HG03066 (cell line): ENCODE data around the gene DNPH1.

ENCODE experiments used
- ATAC-seq: cut with Tn5 transposase; IDR thresholded peaks from one replicate; pipeline ENCODE4 v1.9.1; 2021; ENCODE audit warnings: low read depth; ENCODE audit not compliant: unreplicated experiment

The DNPH1 gene

GRCh38 chr6:43264599-43265145 is 35.4 kb upstream of the DNPH1 start:
- no peak for ATAC-seq

GRCh38 chr6:43263314-43264178 is 34.3 kb upstream of the DNPH1 start:
- ATAC-seq: no peak

GRCh38 chr6:43262780-43263313 is 33.6 kb upstream of the DNPH1 start:
- ATAC-seq: no peak

GRCh38 chr6:43262000-43262779 is 32.9 kb upstream of the DNPH1 start:
- ATAC-seq: no peak

GRCh38 chr6:43261198-43261597 is 31.9 kb upstream of the DNPH1 start:
- no peak for ATAC-seq

- ATAC-seq: no peak
Observed at GRCh38 chr6:43260791-43261190, 31.5 kb upstream of the DNPH1 start.

DNA sequence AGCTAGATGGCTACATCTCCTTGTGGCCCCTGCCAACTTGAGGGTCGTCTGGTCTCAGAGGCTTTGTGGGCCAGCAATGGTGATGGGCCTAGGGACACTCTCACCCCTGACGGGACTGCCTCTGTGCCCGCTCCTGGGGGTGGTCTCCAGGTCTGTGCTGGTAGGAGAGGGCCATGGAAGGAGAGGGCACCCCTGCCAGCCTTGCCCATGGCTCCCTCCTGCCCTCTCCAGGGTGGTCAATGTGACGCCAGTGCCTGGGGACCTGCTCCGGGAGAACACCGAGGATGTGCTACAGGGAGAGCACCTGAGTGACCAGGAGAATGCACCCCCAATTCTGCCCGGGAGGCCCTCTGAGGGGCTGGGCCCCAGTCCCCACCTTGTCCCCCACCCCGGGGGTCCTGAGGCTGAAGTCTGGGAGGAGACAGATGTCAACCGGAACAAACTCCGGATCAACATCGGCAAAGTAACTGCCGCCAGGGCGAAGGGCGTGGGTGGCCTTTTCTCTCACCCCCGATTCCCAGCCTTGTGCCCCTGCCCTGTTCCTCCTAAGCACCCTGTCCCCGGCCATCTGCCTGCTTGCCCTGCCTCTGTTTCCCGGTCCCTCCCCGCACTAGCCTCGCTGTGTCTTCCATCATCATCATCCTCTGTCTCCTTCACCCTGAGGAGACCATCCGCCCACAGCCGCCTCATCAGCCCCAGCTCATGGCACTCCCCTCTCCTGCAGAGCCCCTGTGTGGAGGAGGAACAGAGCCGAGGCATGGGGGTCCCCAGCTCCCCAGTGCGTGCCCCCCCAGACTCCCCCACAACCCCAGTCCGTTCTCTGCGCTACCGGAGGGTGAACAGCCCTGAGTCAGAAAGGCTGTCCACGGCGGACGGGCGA is 29.8 kb upstream of the DNPH1 start:
- ATAC-seq: no peak

DNA sequence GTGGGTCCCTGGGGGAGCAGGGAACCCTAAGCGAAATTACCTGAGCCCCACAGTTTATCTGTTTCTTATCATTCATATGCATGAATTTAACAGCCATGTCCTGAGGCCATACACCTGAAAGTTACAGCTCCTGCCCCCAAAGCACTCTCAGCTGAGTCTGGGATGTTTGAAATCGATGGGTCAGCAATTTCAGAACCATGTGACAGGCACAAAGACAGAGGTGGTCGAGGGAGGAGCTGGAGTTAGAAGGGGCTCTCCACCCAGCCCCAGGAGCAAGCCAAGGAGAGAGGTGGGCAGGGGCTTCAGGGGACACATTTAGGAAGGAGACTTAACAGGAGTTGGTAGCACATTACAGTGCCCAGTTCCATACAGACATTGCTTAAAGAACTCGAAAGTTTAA is 28.9 kb upstream of the DNPH1 start:
- ATAC-seq: no peak

DNA sequence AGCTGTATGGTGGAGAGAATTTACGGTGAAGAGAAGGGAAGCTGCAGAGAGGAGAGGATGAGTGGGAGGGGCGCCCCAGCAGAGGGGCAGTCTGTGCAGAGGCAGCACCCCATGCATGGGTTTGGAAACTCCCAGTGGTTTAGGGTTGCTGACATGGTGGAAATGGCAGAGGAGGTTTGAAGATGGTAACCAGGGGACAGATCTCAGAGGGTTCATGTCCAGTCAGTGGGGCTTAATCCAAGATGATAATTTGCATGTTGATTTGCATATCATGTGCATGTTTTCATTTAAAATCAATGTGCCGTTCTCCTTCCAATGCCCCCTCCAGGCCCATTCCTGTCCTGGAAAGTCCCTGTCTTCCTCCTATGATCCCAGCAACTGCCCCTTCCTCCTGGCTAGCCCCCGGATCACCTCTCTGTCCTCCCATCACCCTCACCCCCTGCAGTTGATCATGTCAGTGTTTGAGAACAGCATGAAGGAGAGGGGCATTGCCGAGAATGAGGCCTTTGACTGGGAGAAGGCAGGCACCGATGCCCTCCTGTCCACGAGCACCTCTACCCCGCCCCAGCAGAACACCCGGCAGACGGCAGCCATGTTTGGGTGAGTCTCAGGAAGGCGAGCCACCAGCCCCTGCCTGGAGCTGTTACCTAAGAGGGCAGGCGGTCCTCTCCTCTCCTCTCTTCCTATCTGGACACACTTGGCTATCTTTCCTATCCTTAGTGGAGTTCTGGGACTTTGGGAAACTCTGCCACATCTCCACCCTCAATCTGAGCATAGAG is 28.3 kb upstream of the DNPH1 start:
- no peak for ATAC-seq

- no peak for ATAC-seq
Observed at GRCh38 chr6:43256670-43257366, 27.5 kb upstream of the DNPH1 start.

- no peak for ATAC-seq
Observed at GRCh38 chr6:43255408-43256054, 26.2 kb upstream of the DNPH1 start.

DNA sequence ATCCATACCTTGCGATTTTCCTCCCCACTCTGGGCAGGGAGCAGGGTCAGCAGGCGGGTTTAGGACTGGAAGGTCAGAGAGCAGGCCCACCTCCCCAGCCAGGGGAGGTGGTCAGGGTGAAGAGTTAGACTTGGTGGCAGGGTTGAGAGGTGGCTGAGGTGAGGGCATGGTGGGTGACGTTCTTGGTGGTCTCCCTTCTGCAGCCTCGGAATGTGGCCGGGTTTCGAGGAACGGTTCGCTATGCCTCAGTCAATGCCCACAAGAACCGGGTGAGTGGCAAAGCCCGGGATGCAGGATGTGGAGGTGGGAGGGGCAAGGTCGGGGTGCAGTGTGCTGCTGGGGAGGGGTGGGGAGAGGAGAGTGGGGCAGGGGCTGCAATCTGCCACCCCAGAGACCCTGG is 25.6 kb upstream of the DNPH1 start:
- no peak for ATAC-seq

DNA sequence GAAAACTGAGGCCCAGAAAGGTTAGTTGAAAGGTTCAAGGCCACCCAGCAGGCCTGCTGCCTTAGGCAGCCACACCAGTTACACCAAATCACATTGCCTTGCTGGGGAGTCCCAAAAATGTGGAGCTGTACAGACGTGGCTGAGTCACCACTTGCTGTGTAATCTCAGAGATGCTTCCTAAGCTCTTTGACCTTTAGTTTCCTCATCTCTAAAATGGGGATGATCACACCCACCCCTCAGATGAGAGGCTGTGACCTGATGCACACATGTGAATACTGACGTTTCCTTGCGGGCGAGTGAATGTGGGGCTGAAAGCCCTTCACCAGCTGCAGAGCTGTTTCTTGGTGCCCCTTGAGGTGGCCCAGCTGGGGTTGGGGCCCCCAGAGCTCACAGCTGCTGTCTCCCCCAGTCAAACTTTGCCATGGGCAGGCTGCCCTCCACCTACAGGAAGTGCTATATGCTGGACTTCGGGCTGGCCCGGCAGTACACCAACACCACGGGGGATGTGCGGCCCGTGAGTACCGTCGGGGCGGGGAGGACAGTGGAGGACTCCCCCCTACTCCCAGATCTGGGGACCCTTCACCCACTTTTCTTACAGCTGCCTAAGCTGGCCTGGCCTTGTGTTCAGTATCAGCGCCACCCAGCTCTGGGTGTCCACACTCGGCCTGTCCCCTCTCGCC is 25.0 kb upstream of the DNPH1 start:
- ATAC-seq: no peak

- ATAC-seq: no peak
Observed at GRCh38 chr6:43253401-43253800, 24.1 kb upstream of the DNPH1 start.

DNA sequence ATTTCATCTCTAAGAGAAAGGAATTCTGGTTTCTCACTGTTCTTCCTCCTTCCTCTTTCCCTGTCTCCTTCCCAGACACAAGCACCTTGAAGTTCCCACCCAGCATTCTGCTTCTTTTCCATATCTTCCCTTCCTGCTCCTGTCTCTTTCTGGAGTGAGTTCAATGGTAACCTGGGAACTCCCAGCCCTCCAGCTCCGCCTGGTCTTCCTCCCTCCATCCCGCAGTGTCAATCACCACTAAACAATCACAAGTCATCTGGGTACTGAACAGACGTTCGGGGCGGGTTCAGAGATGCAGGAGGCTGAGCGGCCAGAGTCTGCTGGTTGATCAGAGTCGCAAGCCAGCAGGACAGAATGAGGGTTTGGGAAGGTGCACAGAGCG is 21.7 kb upstream of the DNPH1 start:
- no peak for ATAC-seq

- ATAC-seq: no peak
Observed at GRCh38 chr6:43248791-43249190, 19.5 kb upstream of the DNPH1 start.

DNA sequence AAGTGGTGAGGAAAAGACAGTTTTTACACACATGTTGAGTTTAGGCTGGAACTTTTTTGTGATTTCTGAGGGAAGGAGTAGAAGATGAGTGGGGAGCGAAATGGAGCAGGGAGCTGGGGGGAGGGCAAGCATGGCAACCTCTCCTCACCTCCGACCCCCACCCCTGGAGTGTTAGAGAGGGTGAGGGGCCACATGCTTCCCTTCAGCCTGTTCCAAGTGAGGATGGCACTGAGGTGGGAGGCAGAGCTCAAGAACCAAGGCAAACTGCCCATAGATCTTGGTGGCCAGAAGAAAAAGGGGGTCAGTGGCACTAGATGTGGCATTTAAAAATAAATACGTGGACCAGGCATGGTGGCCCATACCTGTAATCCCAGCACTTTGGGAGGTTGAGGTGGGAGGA is 18.8 kb upstream of the DNPH1 start:
- ATAC-seq: no peak
